Keratinocyte (primary cell): Measurements from ENCODE around the gene CLDN24. TPM values are rescaled to one million over a fixed set of nuclear protein-coding genes. Genes with fewer than 3 reads are reported as not detected.
A peak's percentile ranks its signal among the peaks of the same experiment; 100 is the strongest.

ENCODE experiments used
- DNase-seq: peaks from one replicate; pipeline ENCODE4 v3.0.0-alpha.2; 2011; ENCODE audit warnings: low read depth, missing footprints, low spot score
- FAIRE-seq: peaks from 2 replicates; lab custom pipeline; 2011; peaks lifted over from hg19 to GRCh38; lab: Jason Lieb, UNC
- H2AFZ ChIP-seq: 2 replicates; pipeline ENCODE4 v1.6.0; 2012; ENCODE audit warnings: low read length, control low read depth, inconsistent platforms; ENCODE audit not compliant: control insufficient read depth
- H3K27ac ChIP-seq: 2 replicates; pipeline ENCODE4 v1.5.1; 2011; ENCODE audit warnings: low read length; ENCODE audit not compliant: control insufficient read depth, insufficient read depth
- H3K27me3 ChIP-seq: 3 replicates; pipeline ENCODE4 v1.6.0; 2011; ENCODE audit warnings: low read length; ENCODE audit not compliant: control insufficient read depth, insufficient read depth; ENCODE audit errors: extremely low read depth
- H3K36me3 ChIP-seq, 2 experiments: 2 replicates in 1 of 2; 3 replicates in 1 of 2; pipeline ENCODE4 v1.5.1; 2011; ENCODE audit warnings: low read length in 2 of 2, mild to moderate bottlenecking in 1 of 2; ENCODE audit not compliant: control insufficient read depth in 2 of 2, insufficient read depth in 2 of 2; ENCODE audit errors: extremely low read depth in 1 of 2
- H3K4me1 ChIP-seq: 3 replicates; pipeline ENCODE4 v1.5.1; 2011; ENCODE audit warnings: low read length; ENCODE audit not compliant: control insufficient read depth, insufficient read depth; ENCODE audit errors: extremely low read depth
- H3K4me2 ChIP-seq: 3 replicates; pipeline ENCODE4 v1.6.0; 2011; ENCODE audit warnings: low read depth, low read length; ENCODE audit not compliant: control insufficient read depth, insufficient read depth; ENCODE audit errors: extremely low read depth
- H3K4me3 ChIP-seq, 3 experiments: fragments of 200-600 bp in 1 of 3; sonication (generic) in 1 of 3; 2 replicates in 2 of 3; 3 replicates in 1 of 3; pipeline ENCODE4 v1.5.1; 2011 to 2016; ENCODE audit warnings: low read length in 3 of 3, mild to moderate bottlenecking in 3 of 3, control low read depth in 2 of 3, inconsistent platforms in 1 of 3, low read depth in 1 of 3, mixed read lengths in 1 of 3, mixed run types in 1 of 3, moderate library complexity in 1 of 3; ENCODE audit not compliant: control insufficient read depth in 2 of 3, insufficient read depth in 2 of 3; ENCODE audit errors: extremely low read depth in 1 of 3
- H3K79me2 ChIP-seq: 2 replicates; pipeline ENCODE4 v1.6.0; 2012; ENCODE audit warnings: low read length; ENCODE audit not compliant: control insufficient read depth, insufficient read depth
- H3K9ac ChIP-seq: 3 replicates; pipeline ENCODE4 v1.6.0; 2011; ENCODE audit warnings: low read length; ENCODE audit not compliant: control insufficient read depth, insufficient read depth; ENCODE audit errors: extremely low read depth
- H3K9me1 ChIP-seq: 3 replicates; pipeline ENCODE4 v1.6.0; 2011; ENCODE audit warnings: low read length; ENCODE audit not compliant: control insufficient read depth, insufficient read depth; ENCODE audit errors: extremely low read depth
- H3K9me3 ChIP-seq: 2 replicates; pipeline ENCODE4 v1.5.1; 2012; ENCODE audit warnings: low read depth, low read length; ENCODE audit not compliant: control insufficient read depth
- H4K20me1 ChIP-seq: 3 replicates; pipeline ENCODE4 v1.6.0; 2011; ENCODE audit warnings: low read length; ENCODE audit not compliant: control insufficient read depth, insufficient read depth; ENCODE audit errors: extremely low read depth
- EZH2 ChIP-seq: IDR thresholded peaks from one replicate; pipeline ENCODE4 v1.6.1; 2012; ENCODE audit warnings: inconsistent platforms, mild to moderate bottlenecking, low read length, moderate library complexity
- dilution Hi-C: fragments of 300-500 bp; cut with MboI; formaldehyde crosslinking; loops from one replicate; pipeline ENCODE4 v1.7.0; 2020; ENCODE audit warnings: low sequenced_read_pairs; ENCODE audit not compliant: extremely low pct_ligation_motif_present
- polyA plus RNA-seq, 5 experiments: library from polyadenylated mRNA; depleted of rRNA in 3 of 5; stranded (reverse) in 3 of 5; stranded (forward) in 1 of 5; unstranded in 1 of 5; fragments of >200 nt; gene quantifications; 1 replicate in 1 of 5; 2 replicates in 3 of 5; 3 replicates in 1 of 5; pipeline versions ENCODE4 v1.2.1 to v1.2.3, GENCODE V29; 2011 to 2012; ENCODE audit warnings: missing spikeins in 2 of 5, low read depth in 1 of 5, low replicate concordance in 1 of 5
- TF ChIP-seq, protein P1 (sequence below), 3 experiments: IDR thresholded peaks in 1 of 3; conservative IDR thresholded peaks in 1 of 3; optimal IDR thresholded peaks in 1 of 3; 2 replicates in 2 of 3; 3 replicates in 1 of 3; pipeline versions ENCODE3 to v1.5.1; 2011; ENCODE audit warnings: low read length in 3 of 3, mild to moderate bottlenecking in 3 of 3, moderate library complexity in 2 of 3, control low read depth in 1 of 3, inconsistent platforms in 1 of 3; ENCODE audit not compliant: insufficient read depth in 2 of 3; ENCODE audit errors: extremely low read depth in 1 of 3

Gene CLDN24
- polyA plus RNA-seq, 1 donor (not counting 4 experiments of a cell fraction or from before 2014, with no cell fraction given): not detected

DNA sequence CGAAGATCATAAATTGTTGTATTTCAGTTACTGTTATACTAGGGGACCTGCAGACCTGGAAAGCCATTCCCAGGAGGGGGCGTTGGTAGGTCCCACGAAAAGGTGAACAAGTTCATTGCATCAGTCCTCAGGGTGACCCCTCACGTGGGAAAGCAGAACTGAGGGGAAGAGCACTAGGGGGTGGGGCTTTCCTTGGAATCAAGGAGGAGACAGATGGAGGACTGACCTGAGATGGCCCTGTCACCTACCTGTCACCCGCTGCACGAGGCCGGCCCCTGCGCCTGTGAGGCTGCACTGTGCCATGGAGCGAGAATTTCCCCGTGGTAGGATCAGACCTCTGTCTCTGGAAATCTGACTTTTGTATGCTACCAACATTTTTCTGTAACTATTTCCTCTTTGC lies 41.8 kb upstream of the CLDN24 start:
- DNase-seq (no peak), FAIRE-seq (no peak)
- Histone ChIP-seq H3K4me2 (no peak overlapping the region), H3K9me1 (no peaks in the 10 kb centered on the region), H3K36me3 (no peaks in the 10 kb centered on the region), H3K79me2 (no peaks in the 10 kb centered on the region), H3K27ac (no peak overlapping the region), H2AFZ (no peak overlapping the region), H3K9ac (no peak overlapping the region), H3K9me3 (no peaks in the 10 kb centered on the region), H4K20me1 (no peaks in the 10 kb centered on the region), H3K4me1 (peaks cover 6% of the 10 kb centered on the region), H3K4me3 (no peak overlapping the region), H3K27me3 (no peaks in the 10 kb centered on the region)
- dilution Hi-C loops: no loop called here
- no peak for TF ChIP-seq EZH2
- TF ChIP-seq, protein P1, sequence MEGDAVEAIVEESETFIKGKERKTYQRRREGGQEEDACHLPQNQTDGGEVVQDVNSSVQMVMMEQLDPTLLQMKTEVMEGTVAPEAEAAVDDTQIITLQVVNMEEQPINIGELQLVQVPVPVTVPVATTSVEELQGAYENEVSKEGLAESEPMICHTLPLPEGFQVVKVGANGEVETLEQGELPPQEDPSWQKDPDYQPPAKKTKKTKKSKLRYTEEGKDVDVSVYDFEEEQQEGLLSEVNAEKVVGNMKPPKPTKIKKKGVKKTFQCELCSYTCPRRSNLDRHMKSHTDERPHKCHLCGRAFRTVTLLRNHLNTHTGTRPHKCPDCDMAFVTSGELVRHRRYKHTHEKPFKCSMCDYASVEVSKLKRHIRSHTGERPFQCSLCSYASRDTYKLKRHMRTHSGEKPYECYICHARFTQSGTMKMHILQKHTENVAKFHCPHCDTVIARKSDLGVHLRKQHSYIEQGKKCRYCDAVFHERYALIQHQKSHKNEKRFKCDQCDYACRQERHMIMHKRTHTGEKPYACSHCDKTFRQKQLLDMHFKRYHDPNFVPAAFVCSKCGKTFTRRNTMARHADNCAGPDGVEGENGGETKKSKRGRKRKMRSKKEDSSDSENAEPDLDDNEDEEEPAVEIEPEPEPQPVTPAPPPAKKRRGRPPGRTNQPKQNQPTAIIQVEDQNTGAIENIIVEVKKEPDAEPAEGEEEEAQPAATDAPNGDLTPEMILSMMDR (optimal IDR thresholded peaks at IDR 0.05 in 1 of 3, IDR thresholded peaks at IDR 0.05 in 1 of 3, conservative IDR thresholded peaks at IDR 0.05 in 1 of 3; ENCODE audit: extremely low read depth in 1 of 3, insufficient read depth in 2 of 3, low read length in 3 of 3): no peak

DNA sequence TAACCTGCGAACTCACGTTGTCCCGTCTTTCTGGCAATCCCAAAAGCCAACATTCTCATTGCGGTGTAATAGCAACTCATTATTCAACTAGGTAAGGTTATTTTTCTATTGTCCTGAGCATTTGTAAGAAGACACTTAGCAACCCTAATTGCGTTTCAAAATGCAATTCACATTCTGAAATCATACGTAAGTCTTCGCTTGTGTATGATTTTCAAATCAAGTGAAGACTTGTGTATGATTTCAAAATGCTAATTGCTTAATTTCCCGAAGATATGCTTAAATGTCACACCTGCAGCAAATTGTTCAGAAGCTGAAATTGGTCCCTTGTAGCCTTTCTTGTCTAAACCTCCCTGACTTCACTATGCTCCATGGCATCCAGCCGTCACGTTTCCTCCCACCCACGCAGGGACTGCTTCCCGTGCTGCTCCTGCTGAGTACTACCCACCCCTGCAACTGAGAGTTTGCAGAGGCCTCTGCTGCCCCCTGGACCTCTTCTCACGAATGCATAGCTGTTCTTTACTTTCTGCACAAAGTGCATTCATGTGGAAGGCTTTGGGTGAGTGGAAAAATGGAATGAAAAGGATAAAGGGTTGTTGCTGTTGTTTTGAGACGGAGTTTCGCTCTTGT lies 40.8 kb upstream of the CLDN24 start:
- Histone ChIP-seq H3K9ac (no peak overlapping the region), H3K27me3 (no peaks in the 10 kb centered on the region), H2AFZ (no peak overlapping the region), H3K36me3 (no peaks in the 10 kb centered on the region), H3K4me1 (peaks cover 6% of the 10 kb centered on the region), H3K27ac (no peak overlapping the region), H3K9me3 (no peaks in the 10 kb centered on the region), H4K20me1 (no peaks in the 10 kb centered on the region), H3K9me1 (no peaks in the 10 kb centered on the region), H3K79me2 (no peaks in the 10 kb centered on the region), H3K4me3 (no peak overlapping the region), H3K4me2 (no peak overlapping the region)
- no peak for FAIRE-seq
- TF ChIP-seq, protein P1 (optimal IDR thresholded peaks at IDR 0.05 in 1 of 3, IDR thresholded peaks at IDR 0.05 in 1 of 3, conservative IDR thresholded peaks at IDR 0.05 in 1 of 3; ENCODE audit: extremely low read depth in 1 of 3, insufficient read depth in 2 of 3, low read length in 3 of 3): peak in 2 of 3 experiments; percentile 13 to 28
- TF ChIP-seq EZH2: no peak
- no peak for DNase-seq
- dilution Hi-C loops: no loop called here
